Panc1 (cell line): Measurements from ENCODE around the gene JAZF1.

Experiments used
- POLR2AphosphoS5 ChIP-seq: IDR thresholded peaks from 2 replicates; pipeline ENCODE4 v1.6.1; 2012; ENCODE audit warnings: mild to moderate bottlenecking, low read depth, low read length, moderate library complexity
- TF ChIP-seq, protein P1 (sequence below): fragments of 450-650 bp; IDR thresholded peaks from 2 replicates; pipeline ENCODE4 v1.5.1; 2017; ENCODE audit warnings: mild to moderate bottlenecking

DNA sequence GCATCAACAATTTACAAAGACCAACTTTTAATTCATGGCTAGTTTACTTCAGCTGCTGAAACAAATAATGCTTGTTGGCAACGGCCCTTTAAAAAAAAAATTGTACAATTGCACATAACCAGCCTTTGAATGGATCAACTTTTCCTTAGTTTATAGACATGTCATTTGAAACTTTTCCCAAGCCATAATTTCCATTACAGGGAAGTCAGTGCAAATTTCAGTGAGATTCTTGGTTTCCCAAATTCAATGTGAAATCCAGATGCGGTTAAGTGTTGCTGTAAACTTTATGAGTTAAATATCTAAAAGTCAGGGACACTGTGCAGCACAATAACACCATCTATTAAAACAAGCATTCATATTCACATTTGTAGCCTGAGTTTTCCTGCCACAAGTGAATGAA, 182.2 kb downstream of the JAZF1 start:
- TF ChIP-seq, protein P1, sequence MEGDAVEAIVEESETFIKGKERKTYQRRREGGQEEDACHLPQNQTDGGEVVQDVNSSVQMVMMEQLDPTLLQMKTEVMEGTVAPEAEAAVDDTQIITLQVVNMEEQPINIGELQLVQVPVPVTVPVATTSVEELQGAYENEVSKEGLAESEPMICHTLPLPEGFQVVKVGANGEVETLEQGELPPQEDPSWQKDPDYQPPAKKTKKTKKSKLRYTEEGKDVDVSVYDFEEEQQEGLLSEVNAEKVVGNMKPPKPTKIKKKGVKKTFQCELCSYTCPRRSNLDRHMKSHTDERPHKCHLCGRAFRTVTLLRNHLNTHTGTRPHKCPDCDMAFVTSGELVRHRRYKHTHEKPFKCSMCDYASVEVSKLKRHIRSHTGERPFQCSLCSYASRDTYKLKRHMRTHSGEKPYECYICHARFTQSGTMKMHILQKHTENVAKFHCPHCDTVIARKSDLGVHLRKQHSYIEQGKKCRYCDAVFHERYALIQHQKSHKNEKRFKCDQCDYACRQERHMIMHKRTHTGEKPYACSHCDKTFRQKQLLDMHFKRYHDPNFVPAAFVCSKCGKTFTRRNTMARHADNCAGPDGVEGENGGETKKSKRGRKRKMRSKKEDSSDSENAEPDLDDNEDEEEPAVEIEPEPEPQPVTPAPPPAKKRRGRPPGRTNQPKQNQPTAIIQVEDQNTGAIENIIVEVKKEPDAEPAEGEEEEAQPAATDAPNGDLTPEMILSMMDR = no peak
- no peak for TF ChIP-seq POLR2AphosphoS5
